ENCODE data around the gene RNF135. TPM values are rescaled to one million over a fixed set of nuclear protein-coding genes. Genes with fewer than 3 reads are reported as not detected.
"Not testable (repeated sequence)": the region's sequence is repeated elsewhere in the genome, so short reads cannot be mapped to it uniquely, and the experiment has no call there.

The RNF135 gene
- total and polyA plus RNA-seq, 10 of the 15 experiments (the other 5 are each of a cell fraction or from before 2014, with no cell fraction given): 12.7 to 28.0 (median 18.7) TPM

DNA sequence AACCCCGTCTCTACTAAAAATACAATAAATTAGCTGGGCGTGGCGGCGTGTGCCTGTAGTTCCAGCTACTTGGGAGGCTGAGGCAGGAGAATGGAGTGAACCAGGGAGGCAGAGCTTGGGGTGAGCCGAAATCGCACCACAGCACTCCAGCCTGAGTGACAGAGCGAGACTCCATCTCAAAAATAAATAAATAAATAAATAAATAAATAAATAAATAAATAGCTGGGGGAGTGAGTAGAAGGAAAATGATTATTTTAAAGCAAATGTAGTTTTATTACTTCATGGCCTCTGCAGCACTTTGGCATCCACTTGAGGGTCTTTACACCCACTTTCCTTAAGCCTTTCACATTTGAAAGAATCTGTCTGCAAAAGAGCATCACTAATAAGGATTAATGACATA, 70.0 kb downstream of the RNF135 start:
- H3K27me3 ChIP-seq (replicated peaks in 1 of 2; ENCODE audit: control insufficient read depth in 2 of 2, insufficient read depth in 2 of 2, low read length in 1 of 2); H3K9ac ChIP-seq (ENCODE audit: control insufficient read depth, insufficient read depth, low read length); DNase-seq (ENCODE audit: low read depth, low spot score); H3K79me2 ChIP-seq (ENCODE audit: control insufficient read depth, insufficient read depth, low read length); CTCF ChIA-PET; FAIRE-seq; H3K36me3 ChIP-seq (ENCODE audit: control insufficient read depth in 2 of 2, insufficient read depth in 2 of 2, low read length in 1 of 2); H3K27ac ChIP-seq (ENCODE audit: control insufficient read depth, insufficient read depth); H3K4me3 ChIP-seq; ATAC-seq; H3K4me2 ChIP-seq (ENCODE audit: control insufficient read depth, insufficient read depth); H3K4me1 ChIP-seq (ENCODE audit: control insufficient read depth, insufficient read depth, low read length); H3K9me3 ChIP-seq (replicated peaks; ENCODE audit: control insufficient read depth, insufficient read depth, low read length); BruUV-seq (replicated peaks); in situ Hi-C loops (cut with MboI); SMC1A ChIA-PET (ENCODE audit: uncharacterized antibody, unreplicated experiment); RAD21 ChIA-PET (ENCODE audit: unreplicated experiment); H4K20me1 ChIP-seq (ENCODE audit: control insufficient read depth, insufficient read depth); intact Hi-C loops (cut with micrococcal nuclease; ENCODE audit: unreplicated experiment); H2AFZ ChIP-seq (ENCODE audit: control insufficient read depth, low read depth, low read length): not testable (repeated sequence)
- 88% methylated on average over 7 of the region's 7 CpGs for WGBS (ENCODE audit: insufficient coverage, insufficient replicate concordance, low lambda C conversion rate, missing lambda C conversion rate)
- POLR2A ChIA-PET: interaction anchor here (0.6 kb wide), 1 partner anchor 316 kb away, joined by 4 read pairs; no protein-coding TSS in a partner anchor

- not testable (repeated sequence) for FAIRE-seq; BruUV-seq (replicated peaks); H2AFZ ChIP-seq (ENCODE audit: control insufficient read depth, low read depth, low read length)
Measured at GRCh38 chr17:31042378-31042777, 71.5 kb downstream of the RNF135 start.

DNA sequence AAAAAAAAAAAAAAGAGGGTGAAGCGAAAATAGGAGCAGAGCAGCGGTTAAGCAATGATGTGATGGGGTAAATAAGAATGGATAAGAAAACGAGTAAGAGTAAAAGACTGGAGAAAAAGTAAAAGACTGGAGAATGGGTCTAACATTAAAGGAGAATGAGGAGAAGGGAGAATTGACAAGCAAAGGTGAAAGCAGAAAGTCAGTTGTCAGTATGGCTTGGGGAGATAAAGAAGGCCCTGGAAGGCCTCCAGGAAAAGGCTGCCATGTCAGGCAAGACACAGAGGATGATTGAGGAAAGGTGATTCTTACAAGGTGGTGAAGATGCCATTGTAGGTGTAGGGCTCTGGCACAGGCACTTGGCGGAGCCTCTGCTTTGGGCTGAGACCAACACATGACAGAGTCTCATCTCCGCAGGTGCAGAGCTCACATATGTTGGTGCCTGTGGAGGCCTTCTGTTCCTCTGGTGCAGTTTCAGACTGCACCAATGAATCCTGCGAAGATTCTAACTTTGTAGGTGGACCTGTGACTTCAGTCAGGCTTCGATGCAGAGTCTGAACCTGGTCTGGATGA, 76.1 kb downstream of the RNF135 start:
- POLR2A ChIA-PET; DNase-seq (ENCODE audit: low read depth, low spot score); H2AFZ ChIP-seq (ENCODE audit: control insufficient read depth, low read depth, low read length); H3K9me3 ChIP-seq (replicated peaks; ENCODE audit: control insufficient read depth, insufficient read depth, low read length); in situ Hi-C loops (cut with MboI); FAIRE-seq; H3K4me3 ChIP-seq; CTCF ChIA-PET; H3K9ac ChIP-seq (ENCODE audit: control insufficient read depth, insufficient read depth, low read length); H3K27me3 ChIP-seq (replicated peaks in 1 of 2; ENCODE audit: control insufficient read depth in 2 of 2, insufficient read depth in 2 of 2, low read length in 1 of 2); BruUV-seq (replicated peaks); H3K36me3 ChIP-seq (ENCODE audit: control insufficient read depth in 2 of 2, insufficient read depth in 2 of 2, low read length in 1 of 2); H3K79me2 ChIP-seq (ENCODE audit: control insufficient read depth, insufficient read depth, low read length); SMC1A ChIA-PET (ENCODE audit: uncharacterized antibody, unreplicated experiment); H4K20me1 ChIP-seq (ENCODE audit: control insufficient read depth, insufficient read depth); ATAC-seq; H3K27ac ChIP-seq (ENCODE audit: control insufficient read depth, insufficient read depth); RAD21 ChIA-PET (ENCODE audit: unreplicated experiment); H3K4me1 ChIP-seq (ENCODE audit: control insufficient read depth, insufficient read depth, low read length); H3K4me2 ChIP-seq (ENCODE audit: control insufficient read depth, insufficient read depth); intact Hi-C loops (cut with micrococcal nuclease; ENCODE audit: unreplicated experiment): not testable (repeated sequence)
- 67% methylated on average over 3 of the region's 7 CpGs for WGBS (ENCODE audit: insufficient coverage, insufficient replicate concordance, low lambda C conversion rate, missing lambda C conversion rate)

More at GRCh38 chr17:31042378-31042777, 71.5 kb downstream of the RNF135 start:
- H3K9ac ChIP-seq (ENCODE audit: control insufficient read depth, insufficient read depth, low read length); SMC1A ChIA-PET (ENCODE audit: uncharacterized antibody, unreplicated experiment); H3K4me3 ChIP-seq; in situ Hi-C loops (cut with MboI); H3K27me3 ChIP-seq (replicated peaks in 1 of 2; ENCODE audit: control insufficient read depth in 2 of 2, insufficient read depth in 2 of 2, low read length in 1 of 2); DNase-seq (ENCODE audit: low read depth, low spot score); H3K4me1 ChIP-seq (ENCODE audit: control insufficient read depth, insufficient read depth, low read length); RAD21 ChIA-PET (ENCODE audit: unreplicated experiment); H3K9me3 ChIP-seq (replicated peaks; ENCODE audit: control insufficient read depth, insufficient read depth, low read length); H4K20me1 ChIP-seq (ENCODE audit: control insufficient read depth, insufficient read depth); CTCF ChIA-PET; H3K79me2 ChIP-seq (ENCODE audit: control insufficient read depth, insufficient read depth, low read length); H3K27ac ChIP-seq (ENCODE audit: control insufficient read depth, insufficient read depth); POLR2A ChIA-PET; ATAC-seq; H3K4me2 ChIP-seq (ENCODE audit: control insufficient read depth, insufficient read depth); intact Hi-C loops (cut with micrococcal nuclease; ENCODE audit: unreplicated experiment); H3K36me3 ChIP-seq (ENCODE audit: control insufficient read depth in 2 of 2, insufficient read depth in 2 of 2, low read length in 1 of 2): not testable (repeated sequence)
- 55% methylated on average over 5 of the region's 6 CpGs for WGBS (ENCODE audit: insufficient coverage, insufficient replicate concordance, low lambda C conversion rate, missing lambda C conversion rate)

All from GM12878 (cell line).